PC-9 (cell line): ENCODE data around the gene TNFRSF1A. TPM values are rescaled to one million over a fixed set of nuclear protein-coding genes. Genes with fewer than 3 reads are reported as not detected.
"Not testable (repeated sequence)": the region's sequence is repeated elsewhere in the genome, so short reads cannot be mapped to it uniquely, and the experiment has no call there.

Source experiments
- BruUV-seq: library from RNA; stranded (reverse); fragments of 400-500 nt; replicated peaks from 2 replicates; lab custom pipeline; 2021; lab: Mats Ljungman, UMichigan
- CTCF ChIA-PET: fragments of 300-600 bp; sonication (Branson Sonifier 250); formaldehyde crosslinking; loops from one replicate; lab custom pipeline; 2022; ENCODE audit warnings: antibody characterized with exemption; lab: Charles Lee
- POLR2A ChIA-PET: fragments of 300-600 bp; sonication (Branson Sonifier 250); formaldehyde crosslinking; loops from one replicate; lab custom pipeline; 2022; ENCODE audit warnings: antibody characterized with exemption; ENCODE audit not compliant: unreplicated experiment; lab: Charles Lee
- DNase-seq, 2 experiments: peaks; one replicate each; pipeline versions ENCODE4 v3.0.0 to v3.0.0-alpha.2; 2015 to 2022; ENCODE audit warnings: mixed read lengths in 1 of 2
- H2AFZ ChIP-seq: fragments of 200-600 bp; sonication (generic); 2 replicates; pipeline ENCODE4 v1.8.1; 2017; ENCODE audit warnings: antibody characterized with exemption
- H3F3A ChIP-seq: fragments of 200-600 bp; sonication (generic); 2 replicates; pipeline ENCODE4 v1.8.1; 2017; ENCODE audit warnings: antibody characterized with exemption, mild to moderate bottlenecking, low read depth; ENCODE audit not compliant: insufficient read depth
- H3K27ac ChIP-seq: fragments of 200-600 bp; sonication (generic); 2 replicates; pipeline ENCODE4 v1.6.1; 2016; ENCODE audit warnings: mixed run types
- H3K27me3 ChIP-seq: fragments of 200-600 bp; sonication (generic); 2 replicates; pipeline ENCODE4 v1.6.1; 2016; ENCODE audit warnings: low read depth, mixed run types; ENCODE audit not compliant: insufficient read depth
- H3K36me3 ChIP-seq: fragments of 200-600 bp; sonication (generic); 2 replicates; pipeline ENCODE4 v1.6.1; 2016; ENCODE audit warnings: low read depth, mixed run types
- H3K4me1 ChIP-seq: fragments of 200-600 bp; sonication (generic); replicated peaks from 2 replicates; pipeline ENCODE4 v1.6.1; 2016; ENCODE audit warnings: mixed run types; ENCODE audit not compliant: insufficient read depth
- H3K4me2 ChIP-seq: fragments of 200-600 bp; sonication (generic); 2 replicates; pipeline ENCODE4 v1.6.1; 2017; ENCODE audit warnings: mixed run types
- H3K4me3 ChIP-seq: fragments of 200-600 bp; sonication (generic); 2 replicates; pipeline ENCODE4 v1.6.1; 2016; ENCODE audit warnings: mixed run types
- H3K79me2 ChIP-seq: fragments of 200-600 bp; sonication (generic); 2 replicates; pipeline ENCODE4 v1.6.1; 2017; ENCODE audit warnings: low read depth, mixed run types
- H3K9me2 ChIP-seq: fragments of 200-600 bp; sonication (generic); 2 replicates; pipeline ENCODE4 v1.8.1; 2017; ENCODE audit warnings: mild to moderate bottlenecking; ENCODE audit not compliant: insufficient read depth
- H3K9me3 ChIP-seq: fragments of 200-600 bp; sonication (generic); 2 replicates; pipeline ENCODE4 v1.8.1; 2016; ENCODE audit warnings: low read depth; ENCODE audit not compliant: insufficient read depth
- H4K20me1 ChIP-seq: fragments of 200-600 bp; sonication (generic); 2 replicates; pipeline ENCODE4 v1.8.1; 2017; ENCODE audit not compliant: insufficient read depth
- CTCF ChIP-seq: fragments of 200-600 bp; sonication (generic); conservative IDR thresholded peaks from 2 replicates; pipeline ENCODE4 v1.6.1; 2017; ENCODE audit warnings: mixed run types, antibody characterized with exemption, mild to moderate bottlenecking, moderate library complexity
- EZH2 ChIP-seq: fragments of 200-600 bp; sonication (generic); IDR thresholded peaks from 2 replicates; pipeline ENCODE4 v1.8.0; 2017; ENCODE audit warnings: antibody characterized with exemption, low read depth
- intact Hi-C: fragments of 100-400 bp; cut with micrococcal nuclease; formaldehyde crosslinking; loops from one replicate; pipeline ENCODE4 v1.10.0; 2022; ENCODE audit not compliant: unreplicated experiment
- total RNA-seq: library from RNA; stranded (reverse); gene quantifications from 2 replicates; pipeline ENCODE4 v1.2.3, GENCODE V29; 2021

The TNFRSF1A gene
- total RNA-seq, 1 experiment from 2014 or later, result 165 TPM

- H3K9me2 ChIP-seq, BruUV-seq, H4K20me1 ChIP-seq, H3K27ac ChIP-seq, H3K79me2 ChIP-seq, CTCF ChIA-PET, DNase-seq, H3K4me3 ChIP-seq, H2AFZ ChIP-seq, H3K4me2 ChIP-seq, intact Hi-C loops, H3K27me3 ChIP-seq, H3K36me3 ChIP-seq, H3K9me3 ChIP-seq: not testable (repeated sequence)
- POLR2A ChIA-PET, result interaction anchor here (0.6 kb wide), 1 partner anchor 61 kb away, joined by 6 read pairs; no protein-coding TSS in a partner anchor
- peaks cover 46% of the 10 kb centered on the region for H3K4me1 ChIP-seq
- H3F3A ChIP-seq, result peaks cover 45% of the 10 kb centered on the region
Measured at GRCh38 chr12:6289081-6289480, 52.8 kb downstream of the TNFRSF1A start.

GRCh38 chr12:6288235-6288634 lies 53.6 kb downstream of the TNFRSF1A start:
- H3K79me2 ChIP-seq, result no peaks in the 10 kb centered on the region
- CTCF ChIA-PET, result interaction anchor here (0.6 to 0.8 kb wide), 3 partner anchors 19 to 300 kb away, joined by 3 read pairs; no protein-coding TSS in a partner anchor
- H4K20me1 ChIP-seq, result no peaks in the 10 kb centered on the region
- no peak overlapping the region for H2AFZ ChIP-seq
- no peak overlapping the region for H3K4me2 ChIP-seq
- no TSS peak for BruUV-seq
- H3K4me1 ChIP-seq, result peaks cover 38% of the 10 kb centered on the region
- H3K27me3 ChIP-seq, result no peaks in the 10 kb centered on the region
- intact Hi-C loops, result no loop called here
- no peaks in the 10 kb centered on the region for H3K9me2 ChIP-seq
- TF ChIP-seq EZH2 (no peak), CTCF (no peak)
- no peak overlapping the region for H3K27ac ChIP-seq
- peak in 1 of 2 experiments; percentile 15 for DNase-seq
- H3K36me3 ChIP-seq, result no peaks in the 10 kb centered on the region
- POLR2A ChIA-PET, result no interaction called here
- no peaks in the 10 kb centered on the region for H3K9me3 ChIP-seq
- H3F3A ChIP-seq, result peaks cover 40% of the 10 kb centered on the region
- H3K4me3 ChIP-seq, result no peak overlapping the region

DNA sequence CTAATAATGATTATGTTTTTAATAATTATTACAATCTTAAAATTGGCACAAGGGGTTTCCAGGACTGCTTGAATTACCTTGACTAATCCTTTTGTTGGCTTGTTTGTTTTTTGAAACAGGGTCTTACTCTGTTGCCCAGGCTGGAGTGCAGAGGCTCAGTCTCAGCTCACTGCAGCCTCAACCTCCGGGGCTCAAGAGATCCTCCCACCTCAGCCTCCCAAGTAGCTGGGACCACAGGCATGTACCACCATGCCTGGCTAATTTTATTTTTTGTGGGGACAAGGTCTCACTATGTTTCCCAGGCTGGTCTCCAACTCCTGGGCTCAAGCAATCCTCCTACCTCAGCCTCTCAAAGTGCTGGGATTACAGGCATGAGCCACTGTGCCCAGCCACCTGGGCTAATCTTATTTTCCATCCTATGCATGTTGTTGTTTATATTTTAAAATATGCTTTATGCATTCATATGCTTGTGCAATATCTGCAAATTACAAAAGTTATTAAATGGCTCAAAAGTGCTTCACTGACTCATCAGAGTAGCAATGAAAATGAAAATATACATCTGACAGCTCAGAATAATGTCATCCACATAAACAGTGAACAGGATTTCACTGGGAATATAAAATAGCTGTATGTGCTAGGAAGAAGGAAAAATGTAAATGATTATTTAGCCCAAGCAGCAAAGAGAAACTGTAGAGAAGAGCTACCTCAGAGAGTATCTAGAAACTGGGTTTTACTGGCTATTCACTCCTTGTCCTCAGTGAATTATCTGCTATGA lies 56.2 kb downstream of the TNFRSF1A start:
- Histone ChIP-seq H3K4me3 (no peak overlapping the region), H3K9me2 (no peaks in the 10 kb centered on the region), H3K9me3 (no peaks in the 10 kb centered on the region), H2AFZ (no peak overlapping the region; the same call in 1 of the 2 replicates), H3K36me3 (no peaks in the 10 kb centered on the region), H3K27me3 (no peaks in the 10 kb centered on the region), H3K4me2 (peak overlapping the region; percentile 53; the same call in 1 of the 2 replicates), H3K4me1 (peaks cover 35% of the 10 kb centered on the region), H3F3A (peaks cover 35% of the 10 kb centered on the region), H4K20me1 (no peaks in the 10 kb centered on the region), H3K79me2 (no peaks in the 10 kb centered on the region), H3K27ac (0 out of 2 replicates have a peak overlapping the region, but pooled peaks have one; percentile 9)
- intact Hi-C loops, result loop anchor here (1.0 to 2.0 kb wide), 6 partner anchors 37 to 297 kb away; no protein-coding TSS in a partner anchor
- CTCF ChIA-PET, result interaction anchor here (0.5 to 2.2 kb wide), 12 partner anchors 9 to 1947 kb away, joined by 3 to 21 read pairs (median 4); no protein-coding TSS in a partner anchor
- peak in 1 of 2 experiments; percentile 36 for DNase-seq
- no TSS peak for BruUV-seq
- TF ChIP-seq CTCF, result no peak
- TF ChIP-seq EZH2, result no peak
- POLR2A ChIA-PET, result interaction anchor here (0.5 kb wide), 1 partner anchor 104 kb away, joined by 4 read pairs; no protein-coding TSS in a partner anchor
